RWPE2 (cell line): ENCODE results near the gene FBXL17.

Experiments used
- ATAC-seq: fragments of 200-7000 bp; cut with Tn5 transposase; 3 replicates; pipeline ENCODE4 v1.9.1; 2021; ENCODE audit warnings: low read depth
- DNase-seq: peaks from one replicate; pipeline ENCODE4 v3.0.0-alpha.2; 2020; ENCODE audit warnings: low spot score
- H3K27ac ChIP-seq: fragments of 450-650 bp; 2 replicates; pipeline ENCODE4 v1.5.1; 2017; ENCODE audit warnings: mild to moderate bottlenecking; ENCODE audit not compliant: poor library complexity, severe bottlenecking
- H3K27me3 ChIP-seq: fragments of 250-450 bp; sonication (Bioruptor Pico); 2 replicates; pipeline ENCODE4 v1.5.1; 2021; ENCODE audit warnings: mild to moderate bottlenecking, moderate library complexity; ENCODE audit not compliant: insufficient read depth, poor library complexity, severe bottlenecking
- H3K36me3 ChIP-seq: fragments of 250-450 bp; sonication (Bioruptor Pico); 2 replicates; pipeline ENCODE4 v1.5.1; 2020; ENCODE audit warnings: low read depth, mild to moderate bottlenecking, moderate library complexity
- H3K4me1 ChIP-seq: fragments of 250-450 bp; sonication (Bioruptor Pico); 2 replicates; pipeline ENCODE4 v1.5.1; 2021; ENCODE audit warnings: mild to moderate bottlenecking, moderate library complexity; ENCODE audit not compliant: insufficient read depth, poor library complexity, severe bottlenecking
- H3K4me3 ChIP-seq: fragments of 250-450 bp; sonication (Bioruptor Pico); 2 replicates; pipeline ENCODE4 v1.5.1; 2021; ENCODE audit warnings: mild to moderate bottlenecking, moderate library complexity; ENCODE audit not compliant: severe bottlenecking
- H3K9me3 ChIP-seq: fragments of 250-450 bp; sonication (Bioruptor Pico); 2 replicates; pipeline ENCODE4 v1.5.1; 2021; ENCODE audit warnings: mild to moderate bottlenecking, moderate library complexity; ENCODE audit not compliant: severe bottlenecking
- CTCF ChIP-seq: fragments of 450-650 bp; IDR thresholded peaks from one replicate; pipeline ENCODE4 v1.5.1; 2017; ENCODE audit warnings: mild to moderate bottlenecking, moderate library complexity; ENCODE audit not compliant: poor library complexity, severe bottlenecking

The FBXL17 gene

DNA sequence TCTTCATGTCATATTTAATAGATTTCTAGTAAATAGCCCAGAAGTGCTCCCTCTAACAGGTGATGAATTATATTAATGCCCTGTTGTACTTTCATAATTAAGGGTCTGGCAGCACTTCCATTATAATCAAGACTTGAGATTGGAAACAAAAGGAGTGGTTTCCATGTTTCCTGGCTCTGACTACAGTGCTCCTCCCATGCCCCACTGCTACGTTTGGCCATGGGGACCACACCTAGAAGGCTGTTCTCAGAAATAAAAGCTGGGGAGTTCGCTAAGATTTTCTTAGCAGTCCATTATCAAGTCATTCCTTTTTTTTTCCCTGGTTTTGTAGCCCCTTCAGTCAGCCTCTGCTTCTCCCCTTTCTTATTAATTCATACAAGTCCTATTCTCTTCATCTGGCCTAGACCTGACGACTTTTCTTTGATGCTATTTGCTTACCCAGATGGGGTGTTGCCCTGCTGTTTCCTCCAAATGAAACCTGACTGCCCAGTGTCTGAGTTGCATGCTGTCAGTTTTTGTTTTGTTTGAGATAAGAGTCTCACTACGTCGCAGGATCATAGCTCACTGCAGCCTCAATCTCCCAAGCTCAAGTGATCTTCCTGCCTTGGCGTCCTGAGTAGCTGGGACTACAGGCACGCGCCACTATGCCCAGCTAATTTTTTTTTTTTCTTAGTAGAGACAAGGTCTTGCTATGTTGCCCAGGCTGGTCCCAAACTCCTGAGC lies 399.0 kb downstream of the FBXL17 start:
- Histone ChIP-seq H3K27ac (no peak overlapping the region), H3K4me1 (no peaks in the 10 kb centered on the region)
- no peak for ATAC-seq

DNA sequence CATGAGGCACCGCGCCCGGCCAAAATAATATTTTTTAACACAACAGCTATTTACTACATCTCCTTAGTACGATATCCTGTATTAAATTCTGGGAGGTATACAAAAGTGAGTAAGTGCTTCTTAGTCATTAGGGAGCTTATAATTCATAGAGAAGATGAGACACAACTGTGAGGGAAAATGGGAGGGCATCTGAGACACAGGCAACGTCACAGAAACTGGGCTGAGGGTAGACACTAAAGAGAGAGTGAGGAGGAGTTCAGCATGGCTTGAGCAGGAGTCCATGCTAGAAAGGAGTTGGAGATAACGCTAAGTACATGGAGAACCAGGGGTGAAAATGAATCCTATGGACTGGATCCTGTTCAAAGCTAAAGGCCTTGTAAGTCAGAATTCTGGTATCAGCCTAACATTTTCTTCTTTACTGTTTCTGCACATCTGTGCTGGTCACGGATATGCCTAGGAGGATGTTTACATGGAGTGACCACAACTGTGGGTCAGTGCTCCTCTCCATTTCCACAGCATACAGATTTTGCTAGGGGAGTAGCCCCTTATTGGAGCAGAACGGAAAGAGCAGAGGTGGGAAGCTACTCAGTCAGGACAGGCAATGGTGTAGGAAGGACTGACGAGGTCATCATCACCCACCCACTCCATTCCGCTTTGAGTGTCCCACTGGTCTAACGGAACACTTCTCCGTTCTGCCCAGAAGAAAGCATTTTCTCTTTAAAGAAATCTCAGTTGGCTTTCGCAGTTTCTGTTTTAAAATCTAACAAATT lies 400.8 kb downstream of the FBXL17 start:
- H3K4me3 ChIP-seq, result no peak overlapping the region
- no peak for TF ChIP-seq CTCF
- no peaks in the 10 kb centered on the region for H3K36me3 ChIP-seq
- H3K9me3 ChIP-seq, result no peaks in the 10 kb centered on the region
- ATAC-seq (no peak), DNase-seq (no peak)
- no peak overlapping the region for H3K27ac ChIP-seq
- H3K27me3 ChIP-seq, result no peaks in the 10 kb centered on the region
- no peaks in the 10 kb centered on the region for H3K4me1 ChIP-seq

More for the DNA sequence above, 399.0 kb downstream of the FBXL17 start:
- Histone ChIP-seq H3K36me3 (no peaks in the 10 kb centered on the region), H3K9me3 (no peaks in the 10 kb centered on the region), H3K4me3 (no peak overlapping the region), H3K27me3 (no peaks in the 10 kb centered on the region)
- DNase-seq, result no peak
- no peak for TF ChIP-seq CTCF

DNA sequence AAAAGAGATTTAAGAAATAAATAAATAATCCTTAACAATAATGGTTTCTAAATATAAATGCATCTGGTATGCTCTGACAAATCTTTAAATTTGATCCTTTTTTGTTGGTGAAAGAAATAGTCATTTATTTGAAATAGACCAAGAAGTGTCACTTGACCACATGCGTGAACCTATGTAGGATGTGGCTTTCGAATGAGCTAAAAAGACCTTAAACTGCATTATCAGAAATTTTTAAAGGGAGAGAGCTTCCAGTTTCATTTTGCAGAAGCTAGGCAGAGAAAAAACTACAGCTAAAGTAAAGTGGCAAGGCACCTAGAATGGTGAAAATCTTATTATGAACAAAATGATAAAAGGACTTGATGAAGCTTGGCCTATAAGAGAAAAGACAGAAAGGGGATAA lies 402.0 kb downstream of the FBXL17 start:
- Histone ChIP-seq H3K4me3 (no peak overlapping the region), H3K27me3 (no peaks in the 10 kb centered on the region), H3K9me3 (no peaks in the 10 kb centered on the region), H3K36me3 (no peaks in the 10 kb centered on the region), H3K27ac (no peak overlapping the region), H3K4me1 (no peaks in the 10 kb centered on the region)
- no peak for TF ChIP-seq CTCF
- DNase-seq (no peak), ATAC-seq (no peak)

- no peak for DNase-seq
Observed at GRCh38 chr5:107979291-107979690, 402.6 kb downstream of the FBXL17 start.

More at GRCh38 chr5:107979291-107979690, 402.6 kb downstream of the FBXL17 start:
- Histone ChIP-seq H3K9me3 (no peaks in the 10 kb centered on the region), H3K27me3 (no peaks in the 10 kb centered on the region), H3K4me3 (no peak overlapping the region), H3K36me3 (no peaks in the 10 kb centered on the region), H3K4me1 (no peaks in the 10 kb centered on the region), H3K27ac (no peak overlapping the region)
- TF ChIP-seq CTCF, result no peak
- ATAC-seq, result no peak
